Prostate gland (tissue), 2 donors: Measurements from ENCODE around the gene HIGD1A. TPM values are rescaled to one million over a fixed set of nuclear protein-coding genes. Genes with fewer than 3 reads are reported as not detected.

Experiments used
- DNase-seq: peaks from one replicate; pipeline ENCODE4 v3.0.0-alpha.2; 2019; ENCODE audit warnings: low spot score
- H3K27ac ChIP-seq, 2 donors: fragments of 200-600 bp; sonication (generic); 2 replicates each; pipeline ENCODE4 v1.5.1; 2017 to 2019
- H3K27me3 ChIP-seq: fragments of 200-600 bp; sonication (generic); replicated peaks from 2 replicates; pipeline ENCODE4 v1.5.1; 2019; ENCODE audit not compliant: insufficient read depth
- H3K36me3 ChIP-seq, 2 donors: fragments of 200-600 bp; sonication (generic); 1 replicate in 1 of 2; 2 replicates in 1 of 2; pipeline versions ENCODE4 v1.5.1 to v1.8.1; 2017 to 2019
- H3K4me1 ChIP-seq: fragments of 200-600 bp; sonication (generic); replicated peaks from 2 replicates; pipeline ENCODE4 v1.5.1; 2019
- H3K4me3 ChIP-seq, 2 donors: fragments of 200-600 bp; sonication (generic); 2 replicates each; pipeline ENCODE4 v1.5.1; 2017 to 2019
- H3K9me3 ChIP-seq: fragments of 200-600 bp; sonication (generic); 2 replicates; pipeline ENCODE4 v1.5.1; 2017
- CTCF ChIP-seq, 4 experiments: fragments of 200-600 bp in 2 of 4; fragments of 450-650 bp in 2 of 4; sonication (generic) in 2 of 4; IDR thresholded peaks; 1 replicate in 3 of 4; 2 replicates in 1 of 4; pipeline ENCODE4 v1.5.1; 2016 to 2019; ENCODE audit warnings: antibody characterized with exemption in 4 of 4, mild to moderate bottlenecking in 2 of 4, moderate library complexity in 2 of 4
- POLR2A ChIP-seq: fragments of 450-650 bp; IDR thresholded peaks from one replicate; pipeline ENCODE4 v1.6.1; 2016; ENCODE audit warnings: antibody characterized with exemption, mild to moderate bottlenecking
- POLR2AphosphoS5 ChIP-seq: sonication (generic); formaldehyde crosslinking; IDR thresholded peaks from one replicate; pipeline ENCODE4 v1.6.1; 2017; ENCODE audit warnings: antibody characterized with exemption
- WGBS: methylation state at CpG from one replicate; pipeline ENCODE4 v1.1.5; 2018; 5-methylcytosine and 5-hydroxymethylcytosine counted together
- intact Hi-C: fragments of 100-400 bp; cut with DNase I; formaldehyde crosslinking; loops from one replicate; pipeline ENCODE4 v1.14.2; 2022
- total RNA-seq, 2 donors: library from RNA; depleted of rRNA; stranded (reverse); fragments of >200 nt; gene quantifications; one replicate each; pipeline ENCODE4 v1.1.0, GENCODE V29; 2016

Gene HIGD1A
- total RNA-seq, 2 donors from 2014 or later = 91.0 to 135 TPM

GRCh38 chr3:42851228-42851834, 47.0 kb upstream of the HIGD1A start:
- H3K4me3 ChIP-seq = no peak overlapping the region
- H3K27me3 ChIP-seq = no peaks in the 10 kb centered on the region
- TF ChIP-seq POLR2AphosphoS5 = no peak
- no peak for TF ChIP-seq POLR2A
- no peak for TF ChIP-seq CTCF (IDR thresholded peaks at IDR 0.05)
- intact Hi-C loops = no loop called here
- H3K27ac ChIP-seq = no peak overlapping the region
- 85% methylated on average over 6 of the region's 6 CpGs for WGBS
- no peak for DNase-seq
- H3K4me1 ChIP-seq = no peaks in the 10 kb centered on the region
- H3K36me3 ChIP-seq = no peaks in the 10 kb centered on the region
- no peaks in the 10 kb centered on the region for H3K9me3 ChIP-seq

GRCh38 chr3:42850263-42850662, 46.0 kb upstream of the HIGD1A start:
- TF ChIP-seq POLR2AphosphoS5 = no peak
- TF ChIP-seq POLR2A = no peak
- TF ChIP-seq CTCF (IDR thresholded peaks at IDR 0.05) = no peak
- no peaks in the 10 kb centered on the region for H3K27me3 ChIP-seq
- no peak overlapping the region for H3K4me3 ChIP-seq
- H3K4me1 ChIP-seq = no peaks in the 10 kb centered on the region
- WGBS = 93% methylated on average over 3 of the region's 3 CpGs
- DNase-seq = no peak
- intact Hi-C loops = no loop called here
- no peak overlapping the region for H3K27ac ChIP-seq
- no peaks in the 10 kb centered on the region for H3K36me3 ChIP-seq
- no peaks in the 10 kb centered on the region for H3K9me3 ChIP-seq

- Histone ChIP-seq H3K9me3 (no peaks in the 10 kb centered on the region), H3K4me1 (no peaks in the 10 kb centered on the region), H3K36me3 (no peaks in the 10 kb centered on the region), H3K4me3 (no peak overlapping the region), H3K27me3 (no peaks in the 10 kb centered on the region), H3K27ac (no peak overlapping the region)
- intact Hi-C loops = no loop called here
- WGBS = 95% methylated on average over 7 of the region's 7 CpGs
- TF ChIP-seq POLR2AphosphoS5 (no peak), POLR2A (no peak), CTCF (IDR thresholded peaks at IDR 0.05) (no peak)
- no peak for DNase-seq
Measured at GRCh38 chr3:42849017-42849416, 44.7 kb upstream of the HIGD1A start.

- intact Hi-C loops = no loop called here
- no peaks in the 10 kb centered on the region for H3K9me3 ChIP-seq
- DNase-seq = no peak
- TF ChIP-seq CTCF (IDR thresholded peaks at IDR 0.05) (no peak), POLR2A (no peak), POLR2AphosphoS5 (no peak)
- 51% methylated on average over 4 of the region's 4 CpGs for WGBS
- H3K4me1 ChIP-seq = no peaks in the 10 kb centered on the region
- no peak overlapping the region for H3K4me3 ChIP-seq
- no peak overlapping the region for H3K27ac ChIP-seq
- H3K27me3 ChIP-seq = no peaks in the 10 kb centered on the region
- H3K36me3 ChIP-seq = no peaks in the 10 kb centered on the region
Measured at GRCh38 chr3:42847731-42848130, 43.4 kb upstream of the HIGD1A start.
